ENCODE measurements around the gene TNRC6B.
"Not testable (repeated sequence)": the region's sequence is repeated elsewhere in the genome, so short reads cannot be mapped to it uniquely, and the experiment has no call there.

The TNRC6B gene

GRCh38 chr22:40216041-40216756, 38.5 kb downstream of the TNRC6B start:
- DNase-seq (ENCODE audit: low read depth), result no peak
- TF ChIP-seq, protein P1, sequence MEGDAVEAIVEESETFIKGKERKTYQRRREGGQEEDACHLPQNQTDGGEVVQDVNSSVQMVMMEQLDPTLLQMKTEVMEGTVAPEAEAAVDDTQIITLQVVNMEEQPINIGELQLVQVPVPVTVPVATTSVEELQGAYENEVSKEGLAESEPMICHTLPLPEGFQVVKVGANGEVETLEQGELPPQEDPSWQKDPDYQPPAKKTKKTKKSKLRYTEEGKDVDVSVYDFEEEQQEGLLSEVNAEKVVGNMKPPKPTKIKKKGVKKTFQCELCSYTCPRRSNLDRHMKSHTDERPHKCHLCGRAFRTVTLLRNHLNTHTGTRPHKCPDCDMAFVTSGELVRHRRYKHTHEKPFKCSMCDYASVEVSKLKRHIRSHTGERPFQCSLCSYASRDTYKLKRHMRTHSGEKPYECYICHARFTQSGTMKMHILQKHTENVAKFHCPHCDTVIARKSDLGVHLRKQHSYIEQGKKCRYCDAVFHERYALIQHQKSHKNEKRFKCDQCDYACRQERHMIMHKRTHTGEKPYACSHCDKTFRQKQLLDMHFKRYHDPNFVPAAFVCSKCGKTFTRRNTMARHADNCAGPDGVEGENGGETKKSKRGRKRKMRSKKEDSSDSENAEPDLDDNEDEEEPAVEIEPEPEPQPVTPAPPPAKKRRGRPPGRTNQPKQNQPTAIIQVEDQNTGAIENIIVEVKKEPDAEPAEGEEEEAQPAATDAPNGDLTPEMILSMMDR (conservative IDR thresholded peaks at IDR 0.05; ENCODE audit: low read length), result no peak
- H3K4me3 ChIP-seq (ENCODE audit: low read length), result no peak overlapping the region

DNA sequence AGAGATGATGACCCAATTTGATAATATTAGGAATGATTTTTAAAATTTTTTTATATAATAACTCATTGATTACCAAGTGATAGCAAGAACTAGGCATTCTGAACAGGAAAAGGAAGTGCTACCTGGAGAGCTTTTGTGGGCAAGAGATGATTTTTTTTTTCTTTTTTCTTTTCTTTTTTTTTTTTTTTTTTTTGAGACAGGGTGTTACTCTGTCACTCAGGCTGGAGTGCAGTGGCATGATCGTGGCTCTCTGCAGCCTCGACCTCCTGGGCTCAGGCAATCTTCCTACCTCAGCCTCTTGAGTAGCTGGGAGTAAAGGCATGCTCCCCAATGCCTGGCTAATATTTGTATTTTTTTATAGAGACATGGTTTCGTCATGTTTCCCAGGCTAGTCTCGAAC, 40.4 kb downstream of the TNRC6B start:
- no peak overlapping the region for H3K4me3 ChIP-seq (ENCODE audit: low read length)
- TF ChIP-seq, protein P1 (conservative IDR thresholded peaks at IDR 0.05; ENCODE audit: low read length), result no peak
- DNase-seq (ENCODE audit: low read depth), result no peak

DNA sequence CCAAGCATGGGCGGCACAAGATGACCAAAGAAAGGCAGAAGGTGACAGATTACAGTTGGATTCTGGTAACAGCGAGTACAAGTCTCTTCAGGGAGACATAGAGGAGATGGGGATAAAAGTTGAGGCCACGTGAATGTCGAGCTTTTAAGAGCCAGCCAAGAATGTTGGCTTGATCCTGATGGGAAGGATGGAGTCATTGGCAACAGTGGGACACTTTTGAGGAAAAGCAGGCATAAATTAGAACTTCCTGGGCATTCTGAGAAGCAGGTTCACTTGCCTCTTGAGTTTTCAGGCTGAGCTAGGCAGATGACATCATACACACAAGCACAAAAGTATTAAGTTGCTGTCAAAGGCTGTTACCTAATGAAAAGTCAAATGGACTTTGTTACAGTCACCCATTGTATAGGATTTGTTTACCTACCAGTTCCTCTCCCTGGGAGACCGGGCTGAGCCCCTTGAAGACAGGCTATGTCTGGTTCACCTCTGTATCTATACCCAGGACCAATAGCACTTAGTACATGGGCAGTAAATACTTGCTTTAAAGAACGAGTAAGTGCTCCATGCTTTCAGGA, 41.1 kb downstream of the TNRC6B start:
- H3K4me3 ChIP-seq (ENCODE audit: low read length), result no peak overlapping the region
- DNase-seq (ENCODE audit: low read depth), result no peak
- TF ChIP-seq, protein P1 (conservative IDR thresholded peaks at IDR 0.05; ENCODE audit: low read length), result no peak

DNA sequence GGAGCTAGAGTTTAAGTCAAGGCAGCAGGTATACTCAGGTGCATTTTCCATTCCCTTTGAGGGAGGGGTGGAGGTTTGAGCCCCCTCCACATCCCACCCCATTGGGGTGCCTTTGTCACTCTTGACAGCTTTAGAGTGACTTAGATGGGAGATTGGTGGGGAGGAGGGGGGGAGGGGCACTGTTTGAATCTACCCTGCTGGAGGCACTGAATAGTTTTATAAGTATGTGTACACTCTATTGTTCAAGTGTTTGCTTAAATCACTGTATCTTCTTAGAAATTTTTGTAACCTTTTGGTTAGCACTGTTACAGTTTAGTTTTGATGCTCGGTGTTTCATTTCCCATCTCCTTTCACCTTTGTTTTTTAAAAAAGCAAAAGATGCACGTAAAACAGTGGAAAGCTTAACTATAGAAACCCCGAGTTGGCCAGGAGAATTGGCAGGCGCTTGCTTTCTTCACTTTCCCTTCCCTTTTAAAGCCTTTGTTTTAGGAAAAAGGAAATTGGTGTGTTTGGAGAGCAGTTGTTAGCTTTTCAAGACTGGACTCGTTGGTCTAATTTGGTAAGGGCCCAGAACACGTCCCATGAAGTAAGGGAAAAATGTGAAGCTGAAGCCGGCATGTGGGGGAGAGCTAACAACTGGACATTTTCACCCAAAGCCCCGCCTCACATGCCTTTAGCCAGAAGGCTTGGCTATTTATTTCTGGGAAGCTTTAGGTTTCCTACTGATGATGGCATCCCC, 42.8 kb downstream of the TNRC6B start:
- TF ChIP-seq, protein P1 (conservative IDR thresholded peaks at IDR 0.05; ENCODE audit: low read length), result no peak
- H3K4me3 ChIP-seq (ENCODE audit: low read length), result no peak overlapping the region
- no peak for DNase-seq (ENCODE audit: low read depth)

- no peak for DNase-seq (ENCODE audit: low read depth)
- TF ChIP-seq, protein P1 (conservative IDR thresholded peaks at IDR 0.05; ENCODE audit: low read length), result no peak
- H3K4me3 ChIP-seq (ENCODE audit: low read length), result no peak overlapping the region
Measured at GRCh38 chr22:40221055-40221414, 43.3 kb downstream of the TNRC6B start.

GRCh38 chr22:40222979-40223378, 45.3 kb downstream of the TNRC6B start:
- not testable (repeated sequence) for H3K4me3 ChIP-seq (ENCODE audit: low read length); DNase-seq (ENCODE audit: low read depth)

GRCh38 chr22:40224702-40225101, 47.0 kb downstream of the TNRC6B start:
- TF ChIP-seq, protein P1 (conservative IDR thresholded peaks at IDR 0.05; ENCODE audit: low read length), result no peak
- H3K4me3 ChIP-seq (ENCODE audit: low read length), result no peak overlapping the region
- DNase-seq (ENCODE audit: low read depth), result no peak
